ENCODE results near the gene GHDC.
"Not testable (repeated sequence)": the region's sequence is repeated elsewhere in the genome, so short reads cannot be mapped to it uniquely, and the experiment has no call there.

GRCh38 chr17:42219280-42219679 is 25.0 kb upstream of the GHDC start:
- not testable (repeated sequence) for TF ChIP-seq CTCF, EP300, POLR2AphosphoS5 (IDR thresholded peaks at IDR 0.05)

Data from upper lobe of left lung (tissue), 4 donors.